Stimulated activated CD4-positive, alpha-beta T cell treated with anti-CD3 and anti-CD28 coated beads, TNF-alpha, amount 100 ng/mL, for 4 hours (primary cell): Measurements from ENCODE around the gene CSGALNACT2.

ENCODE experiments used
- DNase-seq, 3 experiments: peaks; one replicate each; pipeline ENCODE4 v3.0.0-alpha.2; 2020; ENCODE audit warnings: low read depth in 3 of 3

The CSGALNACT2 gene

GRCh38 chr10:43112608-43112961 lies 25.7 kb upstream of the CSGALNACT2 start:
- DNase-seq, result no peak

GRCh38 chr10:43113201-43114087 lies 24.8 kb upstream of the CSGALNACT2 start:
- DNase-seq, result no peak

GRCh38 chr10:43114088-43114742 lies 24.0 kb upstream of the CSGALNACT2 start:
- no peak for DNase-seq

GRCh38 chr10:43114743-43115611 lies 23.3 kb upstream of the CSGALNACT2 start:
- no peak for DNase-seq

DNA sequence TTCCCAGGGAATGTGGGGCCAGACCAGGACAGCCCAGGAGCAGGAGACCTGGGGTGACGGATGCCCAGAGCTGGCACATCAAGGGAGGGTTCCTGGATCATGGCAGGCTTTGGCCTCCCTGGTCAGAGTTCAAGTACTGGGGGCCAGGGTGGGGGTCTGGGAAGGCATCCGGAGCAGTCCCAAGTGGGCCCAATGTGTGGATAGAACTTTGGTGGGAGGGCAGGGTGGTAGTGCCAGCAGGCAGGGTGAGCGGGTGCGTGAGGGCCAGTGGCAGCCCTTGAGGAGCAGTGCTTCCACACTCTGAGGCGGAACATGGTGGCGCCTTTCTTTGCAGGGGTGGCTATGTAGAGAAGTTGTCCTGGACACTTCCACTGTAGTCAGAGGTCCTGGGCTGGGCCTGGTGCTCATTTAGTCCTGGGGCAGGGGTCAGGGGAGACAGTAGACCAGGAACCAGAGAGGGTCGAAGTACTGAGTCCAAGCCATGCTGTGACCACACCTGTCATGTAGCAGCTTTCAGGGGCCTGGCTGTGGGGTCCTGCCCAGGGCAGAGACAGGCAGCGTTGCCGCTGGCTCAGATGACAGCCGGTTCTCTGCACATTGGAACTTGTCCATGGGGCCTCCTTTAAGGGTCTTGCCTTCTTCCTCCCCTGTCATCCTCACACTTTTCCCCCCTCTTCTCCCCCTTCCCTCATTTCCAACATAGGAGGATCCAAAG lies 22.2 kb upstream of the CSGALNACT2 start:
- no peak for DNase-seq

GRCh38 chr10:43116596-43116995 lies 21.6 kb upstream of the CSGALNACT2 start:
- no peak for DNase-seq

DNA sequence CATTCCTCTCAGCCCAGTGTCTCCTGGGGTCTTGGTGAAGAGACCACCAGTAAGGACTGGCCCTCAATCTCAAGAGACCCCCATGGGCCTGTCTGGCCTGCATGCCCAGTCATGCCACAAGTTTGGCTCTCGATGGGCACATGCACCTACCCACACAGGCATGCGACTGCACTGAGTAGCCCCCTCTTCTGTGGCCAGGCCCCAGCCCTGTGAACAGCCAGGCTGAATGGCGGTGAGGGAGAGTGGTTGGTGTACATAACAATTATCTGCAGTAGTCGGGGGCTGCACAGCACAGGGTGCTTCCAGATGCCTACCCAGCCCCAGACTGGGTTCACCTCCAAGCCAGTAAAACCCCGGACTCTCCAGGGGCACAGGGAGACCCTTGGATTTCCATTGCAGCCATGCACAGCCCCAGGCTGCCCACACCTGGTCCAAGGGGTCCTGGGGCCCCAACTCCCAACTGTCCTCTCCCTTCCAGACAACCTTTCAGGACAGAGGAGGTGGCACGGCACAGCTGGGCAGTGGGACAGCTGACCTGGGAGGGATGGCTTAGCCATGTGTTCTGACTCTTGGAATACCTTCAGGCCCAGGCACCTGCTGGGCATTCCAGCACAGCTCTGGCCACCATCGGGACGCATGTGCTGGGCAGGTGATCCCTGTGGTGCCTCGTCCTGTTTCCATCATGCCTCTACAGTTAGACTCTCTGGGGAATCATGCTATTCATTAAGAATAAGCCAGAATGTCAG lies 21.0 kb upstream of the CSGALNACT2 start:
- no peak for DNase-seq

DNA sequence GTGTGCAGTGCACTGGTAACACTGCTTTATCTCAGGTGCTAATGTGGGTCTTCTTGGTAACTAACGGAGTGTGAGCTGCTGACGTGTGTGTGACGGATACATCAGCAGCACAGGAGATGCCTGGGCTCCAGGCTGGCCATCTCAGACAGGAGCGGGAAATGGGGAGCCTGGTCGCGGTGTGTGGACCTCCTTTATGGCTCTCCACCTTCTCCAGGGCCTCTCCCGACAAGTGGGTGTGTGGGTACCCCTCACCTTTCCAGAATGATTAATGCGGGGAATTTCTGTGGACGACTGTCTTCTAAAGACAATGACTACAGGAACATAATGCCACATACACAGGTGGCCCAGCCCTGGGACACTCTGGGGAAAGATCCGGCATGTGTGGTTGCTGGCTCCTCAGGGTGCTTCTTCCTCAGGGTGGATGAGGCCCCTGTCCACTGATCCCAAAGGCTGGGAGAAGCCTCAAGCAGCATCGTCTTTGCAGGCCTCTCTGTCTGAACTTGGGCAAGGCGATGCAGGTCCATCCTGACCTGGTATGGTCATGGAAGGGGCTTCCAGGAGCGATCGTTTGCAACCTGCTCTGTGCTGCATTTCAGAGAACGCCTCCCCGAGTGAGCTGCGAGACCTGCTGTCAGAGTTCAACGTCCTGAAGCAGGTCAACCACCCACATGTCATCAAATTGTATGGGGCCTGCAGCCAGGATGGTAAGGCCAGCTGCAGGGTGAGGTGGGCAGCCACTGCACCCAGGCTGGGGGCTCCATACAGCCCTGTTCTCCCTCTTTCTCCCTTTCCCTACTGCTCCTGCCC lies 20.3 kb upstream of the CSGALNACT2 start:
- no peak for DNase-seq

- DNase-seq, result no peak
Observed at GRCh38 chr10:43118631-43119415, 19.4 kb upstream of the CSGALNACT2 start.

DNA sequence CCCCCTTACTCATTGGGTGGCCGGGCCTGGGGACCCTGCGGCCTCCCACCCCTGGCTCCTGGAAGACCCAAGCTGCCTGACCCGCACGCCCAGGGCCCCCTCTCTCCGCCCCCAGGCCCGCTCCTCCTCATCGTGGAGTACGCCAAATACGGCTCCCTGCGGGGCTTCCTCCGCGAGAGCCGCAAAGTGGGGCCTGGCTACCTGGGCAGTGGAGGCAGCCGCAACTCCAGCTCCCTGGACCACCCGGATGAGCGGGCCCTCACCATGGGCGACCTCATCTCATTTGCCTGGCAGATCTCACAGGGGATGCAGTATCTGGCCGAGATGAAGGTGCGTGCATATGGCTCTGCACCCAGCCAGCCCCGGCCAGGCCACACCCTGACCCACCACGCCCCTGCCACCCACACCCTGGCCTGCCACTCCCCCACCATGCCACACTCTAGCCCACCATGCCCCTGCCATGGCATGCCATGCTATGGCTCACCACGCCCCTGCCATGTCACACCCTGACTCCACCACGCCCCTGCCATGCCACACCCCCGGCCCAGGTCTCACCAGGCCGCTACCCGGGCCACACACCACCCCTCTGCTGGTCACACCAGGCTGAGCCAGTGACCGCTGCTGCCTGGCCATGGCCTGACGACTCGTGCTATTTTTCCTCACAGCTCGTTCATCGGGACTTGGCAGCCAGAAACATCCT lies 18.7 kb upstream of the CSGALNACT2 start:
- no peak for DNase-seq

- DNase-seq, result no peak
Observed at GRCh38 chr10:43120116-43120928, 17.9 kb upstream of the CSGALNACT2 start.

DNA sequence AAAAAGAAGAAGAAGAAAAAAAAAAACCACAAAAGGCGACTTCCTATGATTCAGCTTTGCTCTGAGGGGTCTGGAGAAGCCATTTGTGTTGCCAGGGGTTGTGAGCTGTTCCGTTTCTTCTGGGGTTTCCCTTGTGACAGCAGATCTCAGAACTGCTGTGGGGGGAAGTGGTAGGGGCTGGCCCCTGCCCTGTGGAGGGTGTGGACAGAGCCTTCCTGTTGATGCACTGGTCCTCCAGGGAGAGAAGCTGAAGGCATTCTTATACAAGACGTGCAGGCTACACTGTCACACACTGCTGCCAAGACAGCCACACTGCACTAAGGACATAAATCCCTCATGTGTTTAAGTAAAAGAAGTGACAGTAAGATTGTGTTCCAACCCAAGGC lies 17.3 kb upstream of the CSGALNACT2 start:
- DNase-seq, result peak in 1 of 3 experiments; percentile 9

DNA sequence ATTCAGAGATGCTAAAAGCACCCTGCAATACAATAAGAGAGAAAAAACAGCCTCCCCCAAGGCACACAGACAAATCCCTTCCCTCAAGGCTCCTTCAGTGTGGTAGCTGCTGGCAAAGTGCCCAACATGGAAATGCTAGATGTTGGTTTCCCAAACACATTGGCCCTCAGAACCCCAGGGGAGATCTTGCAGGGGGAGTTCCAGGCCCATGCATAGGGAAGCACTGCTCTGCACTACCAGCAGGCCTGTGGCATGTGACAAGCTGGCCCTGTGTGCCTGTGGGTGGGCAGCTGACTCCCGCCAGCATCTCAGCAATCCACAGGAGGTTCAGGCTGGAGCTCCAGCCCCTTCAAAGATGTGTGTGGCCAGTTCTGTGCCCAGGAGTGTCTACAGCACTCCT lies 16.8 kb upstream of the CSGALNACT2 start:
- DNase-seq, result no peak

DNA sequence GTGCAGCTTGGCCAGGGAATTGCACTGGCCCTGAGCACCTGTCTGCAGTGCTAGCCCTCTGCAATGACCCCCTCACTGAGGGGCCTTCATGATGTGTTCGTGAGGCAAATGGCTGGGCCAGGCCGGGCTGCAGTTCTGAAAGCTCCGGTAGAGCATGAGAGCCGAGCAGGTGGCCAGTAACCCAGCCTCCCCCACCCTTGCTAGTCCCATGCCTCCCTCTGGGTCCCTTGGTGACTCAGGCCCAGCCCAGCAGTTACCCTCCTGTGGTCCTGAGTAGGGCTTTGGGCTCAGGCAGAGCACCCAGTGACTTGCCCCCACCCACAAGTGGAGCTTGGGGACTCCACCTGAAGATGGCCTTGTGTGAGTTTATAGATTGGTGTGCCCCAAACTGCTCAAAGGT lies 16.1 kb upstream of the CSGALNACT2 start:
- no peak for DNase-seq

- no peak for DNase-seq
Observed at GRCh38 chr10:43122826-43123225, 15.4 kb upstream of the CSGALNACT2 start.

DNA sequence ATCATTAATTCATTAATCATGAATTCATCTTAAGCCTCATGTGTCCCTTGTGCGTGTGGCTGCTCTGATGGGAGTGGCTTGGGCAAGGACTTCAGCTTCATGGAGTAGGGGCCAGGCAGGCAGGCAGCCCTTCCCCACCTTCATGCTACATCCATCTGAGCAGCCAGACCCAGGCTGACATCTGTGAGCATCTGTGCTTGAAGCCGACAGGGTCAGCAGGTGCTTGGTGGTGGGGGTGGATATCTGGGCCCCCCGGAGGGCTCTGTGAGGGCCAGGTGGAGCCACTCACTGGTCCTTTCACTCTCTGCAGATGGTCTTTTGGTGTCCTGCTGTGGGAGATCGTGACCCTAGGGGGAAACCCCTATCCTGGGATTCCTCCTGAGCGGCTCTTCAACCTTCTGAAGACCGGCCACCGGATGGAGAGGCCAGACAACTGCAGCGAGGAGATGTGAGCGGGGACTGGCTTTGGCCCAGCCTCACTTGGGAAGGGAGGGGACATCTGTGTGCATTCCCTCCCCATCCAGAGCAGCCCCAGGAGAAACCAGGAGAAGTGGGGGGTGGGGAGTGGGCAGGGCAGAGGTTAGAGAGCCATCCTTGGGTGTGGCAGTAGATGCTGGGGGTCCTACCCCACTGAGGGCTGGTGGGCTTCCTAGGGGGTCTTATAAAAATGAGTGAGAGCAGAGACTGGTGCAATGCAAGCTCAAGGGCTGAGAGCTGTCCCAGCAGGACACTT lies 14.7 kb upstream of the CSGALNACT2 start:
- no peak for DNase-seq

DNA sequence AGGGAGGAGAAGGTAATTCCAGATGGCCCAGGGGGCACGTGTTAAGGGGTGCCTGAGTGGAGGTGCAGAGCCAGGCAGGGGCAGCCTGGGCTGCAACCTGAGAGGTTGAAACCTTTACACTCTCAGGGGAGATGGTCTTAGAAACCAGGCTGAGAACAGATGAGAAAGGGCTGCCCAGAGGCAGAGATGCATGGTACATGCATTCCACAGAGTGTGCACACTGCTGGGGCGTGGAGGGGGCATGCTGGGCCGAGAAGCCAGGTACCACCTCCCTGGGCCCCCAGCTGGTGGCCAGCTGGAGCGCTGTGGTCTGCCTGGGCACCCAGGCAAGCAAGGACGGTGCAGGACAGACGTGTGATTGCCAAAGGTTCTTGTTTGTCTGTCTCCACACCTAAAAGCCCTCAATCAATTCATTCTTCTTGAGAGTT lies 14.1 kb upstream of the CSGALNACT2 start:
- DNase-seq, result no peak
